ENCODE measurements around the gene CYP2S1. TPM values are rescaled to one million over a fixed set of nuclear protein-coding genes. Genes with fewer than 3 reads are reported as not detected.
"Not testable (repeated sequence)": the region's sequence is repeated elsewhere in the genome, so short reads cannot be mapped to it uniquely, and the experiment has no call there.

The CYP2S1 gene
- polyA plus RNA-seq, 4 donors: 0.22 to 0.64 (median 0.42) TPM

DNA sequence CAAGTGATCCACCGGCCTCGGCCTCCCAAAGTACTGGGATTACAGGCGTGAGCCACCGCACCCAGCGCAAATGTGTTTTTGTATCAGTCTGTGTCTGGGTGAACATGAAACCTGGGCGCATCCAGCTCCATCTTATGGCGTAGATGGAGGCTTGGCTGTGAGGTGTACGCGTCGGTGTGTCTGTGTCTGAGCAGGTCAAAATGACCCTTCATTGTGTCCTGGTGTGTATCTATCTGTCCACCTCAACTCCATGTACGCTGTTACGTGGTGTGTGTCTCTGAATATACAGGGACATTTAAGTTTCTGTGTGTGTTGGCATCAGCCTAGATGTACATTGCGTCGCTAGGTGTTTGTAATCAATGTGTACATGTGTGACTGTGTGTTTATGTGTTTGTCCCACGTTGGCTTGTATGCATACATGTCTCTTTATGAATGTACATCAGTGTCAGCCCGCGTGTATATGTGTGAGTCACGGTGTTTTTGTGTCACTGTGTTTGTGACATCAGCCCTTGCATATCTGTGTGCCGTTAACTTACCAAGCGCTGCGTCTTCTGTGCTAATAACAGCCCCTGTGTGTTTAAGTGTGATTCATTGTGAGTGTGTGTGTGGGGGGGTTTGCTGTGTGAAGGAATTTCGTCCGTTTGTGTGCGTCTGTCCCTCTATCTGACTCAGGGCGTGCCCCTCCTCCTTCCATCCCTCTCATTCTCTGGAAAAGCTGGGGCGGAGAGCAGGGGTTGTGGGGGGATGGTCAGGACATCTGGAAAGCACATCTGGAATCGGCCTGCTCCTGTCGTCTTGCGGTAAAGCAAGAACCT is 32.4 kb downstream of the CYP2S1 start:
- DNase-seq (ENCODE audit: low read depth in 4 of 4, low spot score in 3 of 4): peak in 2 of 4 donors; percentile 40 to 53

DNA sequence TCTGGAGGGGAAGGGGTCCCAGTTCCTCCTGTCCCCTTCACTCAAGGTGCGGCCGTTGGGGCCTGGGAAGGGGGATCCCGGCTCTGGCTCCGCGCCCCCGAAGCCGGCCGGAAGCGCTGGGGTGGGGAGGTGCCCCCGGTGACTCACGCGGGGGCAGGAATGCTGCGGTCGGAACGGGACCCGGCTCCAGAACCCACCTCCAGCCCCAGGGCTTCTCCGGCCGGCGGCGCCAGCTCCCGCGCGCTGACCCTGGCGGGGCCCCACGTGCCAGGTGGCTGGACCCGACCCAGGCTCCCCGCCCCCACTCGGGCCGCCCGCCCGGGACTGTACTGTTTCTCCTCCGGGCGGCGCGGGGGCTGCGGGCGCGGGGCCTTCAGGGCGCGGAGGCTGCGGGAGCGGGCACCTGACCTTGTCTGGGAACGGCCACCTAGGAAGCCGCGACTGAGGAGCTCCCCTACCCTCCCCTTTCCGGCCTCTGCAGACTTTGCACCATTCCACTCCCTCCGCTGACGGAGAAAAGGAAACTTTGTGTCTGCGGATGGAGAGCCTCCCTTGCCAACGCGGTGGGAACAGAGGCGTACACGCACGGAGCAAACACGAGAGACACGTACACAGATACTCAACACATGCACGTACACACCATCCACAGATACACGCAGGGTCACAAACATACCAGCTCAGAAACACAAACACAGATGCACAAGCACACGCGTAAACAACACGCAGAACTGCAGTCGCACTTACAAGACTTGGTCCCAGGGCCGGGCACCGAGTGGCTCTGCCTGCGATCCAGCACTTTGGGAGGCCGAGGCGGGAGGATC is 33.2 kb downstream of the CYP2S1 start:
- peak in 2 of 4 donors; percentile 33 to 43 for DNase-seq (ENCODE audit: low read depth in 4 of 4, low spot score in 3 of 4)

GRCh38 chr19:41226874-41227390 is 33.9 kb downstream of the CYP2S1 start:
- DNase-seq (ENCODE audit: low read depth in 4 of 4, low spot score in 3 of 4): no peak

- no peak for DNase-seq (ENCODE audit: low read depth in 4 of 4, low spot score in 3 of 4)
Measured at GRCh38 chr19:41228486-41228885, 35.5 kb downstream of the CYP2S1 start.

- DNase-seq (ENCODE audit: low read depth in 4 of 4, low spot score in 3 of 4): not testable (repeated sequence)
Measured at GRCh38 chr19:41229338-41229737, 36.3 kb downstream of the CYP2S1 start.

DNA sequence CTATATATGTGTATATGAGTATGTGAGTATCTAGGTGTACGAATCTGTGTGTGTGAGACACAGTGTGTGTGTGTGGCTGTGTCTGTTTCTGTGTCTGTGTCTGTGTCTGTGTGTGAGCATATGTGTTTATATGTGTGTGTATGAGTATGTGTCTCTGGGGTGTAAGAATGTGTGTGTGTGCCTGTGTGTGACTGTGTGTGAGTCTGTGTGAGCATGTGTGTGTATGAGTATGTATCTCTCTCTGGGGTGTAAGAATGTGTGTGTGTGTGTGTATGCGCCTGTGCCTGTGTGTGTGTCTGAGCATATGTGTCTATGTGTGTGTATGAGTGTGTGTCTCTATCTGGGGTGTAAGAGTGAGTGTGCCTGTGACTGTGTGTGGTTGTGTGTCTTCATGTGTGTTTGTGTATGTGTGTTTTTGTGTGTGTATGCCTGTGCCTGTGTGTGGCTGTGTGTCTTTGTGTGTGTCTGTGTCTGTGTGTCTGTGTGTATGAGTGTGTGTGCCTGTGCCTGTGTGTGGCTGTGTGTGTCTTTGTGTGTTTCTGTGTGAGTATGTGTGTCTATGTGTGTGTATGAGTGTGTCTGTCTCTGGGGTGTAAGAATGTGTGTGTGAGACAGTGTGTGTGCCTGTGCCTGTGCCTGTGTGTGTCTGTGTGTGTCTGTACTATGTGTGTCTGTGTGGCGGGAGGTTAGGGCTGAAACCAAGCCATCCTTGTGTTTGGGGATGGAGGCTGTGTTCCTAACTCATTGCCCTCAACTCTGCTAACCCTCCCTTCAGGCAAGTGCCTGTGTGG is 37.2 kb downstream of the CYP2S1 start:
- no peak for DNase-seq (ENCODE audit: low read depth in 4 of 4, low spot score in 3 of 4)

DNA sequence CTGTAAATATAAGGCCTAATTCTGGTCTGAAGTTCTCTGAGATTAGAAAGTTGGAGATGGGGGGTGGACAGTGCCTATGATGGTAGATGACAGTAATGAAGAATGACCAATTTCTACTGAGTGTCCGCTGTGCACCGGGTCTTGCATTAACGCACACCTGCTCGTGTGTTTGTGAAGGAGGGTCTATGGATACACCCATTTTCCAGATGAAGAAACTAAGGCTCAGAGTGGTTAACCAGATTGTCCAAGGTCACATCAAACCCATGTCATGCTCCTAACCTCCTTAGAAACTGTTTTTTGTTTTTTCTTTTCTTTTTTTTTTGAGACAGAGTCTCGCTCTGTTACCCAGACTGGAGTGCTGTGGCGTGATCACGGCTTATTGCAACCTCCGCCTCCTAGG is 39.7 kb downstream of the CYP2S1 start:
- no peak for DNase-seq (ENCODE audit: low read depth in 4 of 4, low spot score in 3 of 4)

- DNase-seq (ENCODE audit: low read depth in 4 of 4, low spot score in 3 of 4): no peak
Measured at GRCh38 chr19:41233748-41234240, 40.8 kb downstream of the CYP2S1 start.

DNA sequence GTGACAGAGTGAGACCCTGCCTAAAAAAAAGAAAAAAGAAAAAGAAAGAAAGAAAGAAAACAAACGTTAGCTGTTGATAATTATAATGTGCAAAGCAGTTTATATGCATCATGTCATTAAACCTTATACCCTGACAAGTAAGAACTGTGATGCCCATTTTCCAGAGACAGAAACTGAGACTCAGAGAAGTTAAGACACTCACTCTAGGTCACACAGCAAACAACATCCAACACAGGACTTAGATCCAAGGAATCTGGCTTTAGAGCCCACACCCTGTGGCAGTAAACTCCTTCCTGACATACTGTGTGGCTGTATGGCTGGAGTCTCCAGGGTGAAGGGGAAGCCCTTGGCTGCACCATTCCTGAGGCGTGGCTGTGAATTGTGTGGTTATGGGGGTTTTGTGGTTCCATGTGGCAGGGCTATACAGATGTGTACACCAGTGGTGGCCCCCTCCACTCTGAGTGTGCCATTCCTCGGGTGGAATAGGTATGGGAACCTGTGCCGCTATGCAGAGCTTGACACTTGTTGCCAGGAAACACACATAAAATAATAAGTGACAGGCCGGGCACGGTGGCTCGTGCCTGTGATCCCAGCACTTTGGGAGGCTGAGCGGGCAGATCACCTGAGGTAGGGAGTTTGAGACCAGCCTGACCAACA is 41.6 kb downstream of the CYP2S1 start:
- no peak for DNase-seq (ENCODE audit: low read depth in 4 of 4, low spot score in 3 of 4)

DNA sequence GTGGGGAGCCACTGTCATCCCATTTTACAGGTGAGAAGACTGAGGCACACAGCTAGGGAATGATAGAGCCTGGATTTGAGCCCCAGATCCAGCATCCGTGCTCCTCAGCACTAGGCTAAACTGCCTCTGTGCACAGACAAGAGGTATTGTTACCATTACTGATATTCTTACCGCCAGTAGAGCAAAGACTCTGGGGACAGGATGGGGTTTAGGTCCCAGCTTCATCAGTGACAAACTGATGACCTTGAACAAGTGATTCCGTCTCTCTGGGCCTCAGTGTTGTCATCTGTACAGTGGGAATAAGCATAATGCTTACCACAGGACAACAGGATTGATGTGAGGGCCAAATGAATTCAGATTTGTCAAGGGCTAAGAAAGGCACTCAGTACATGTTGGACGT is 42.5 kb downstream of the CYP2S1 start:
- no peak for DNase-seq (ENCODE audit: low read depth in 4 of 4, low spot score in 3 of 4)

DNA sequence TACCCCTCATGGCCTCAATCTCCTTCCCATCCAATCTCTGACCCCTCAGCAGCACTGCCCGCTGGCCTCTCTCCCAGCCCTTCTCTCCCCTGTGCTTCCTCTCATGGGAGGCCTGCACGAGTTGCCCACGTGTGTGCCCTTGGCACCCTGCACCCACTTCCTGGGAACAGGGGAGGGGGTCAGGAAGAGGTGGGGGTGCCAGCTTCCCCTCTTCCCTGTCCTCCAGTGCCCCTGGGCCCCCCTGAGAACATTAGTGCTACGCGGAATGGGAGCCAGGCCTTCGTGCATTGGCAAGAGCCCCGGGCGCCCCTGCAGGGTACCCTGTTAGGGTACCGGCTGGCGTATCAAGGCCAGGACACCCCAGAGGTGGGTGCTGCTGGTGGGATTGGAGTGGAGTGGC is 45.2 kb downstream of the CYP2S1 start:
- DNase-seq (ENCODE audit: low read depth in 4 of 4, low spot score in 3 of 4): no peak

DNA sequence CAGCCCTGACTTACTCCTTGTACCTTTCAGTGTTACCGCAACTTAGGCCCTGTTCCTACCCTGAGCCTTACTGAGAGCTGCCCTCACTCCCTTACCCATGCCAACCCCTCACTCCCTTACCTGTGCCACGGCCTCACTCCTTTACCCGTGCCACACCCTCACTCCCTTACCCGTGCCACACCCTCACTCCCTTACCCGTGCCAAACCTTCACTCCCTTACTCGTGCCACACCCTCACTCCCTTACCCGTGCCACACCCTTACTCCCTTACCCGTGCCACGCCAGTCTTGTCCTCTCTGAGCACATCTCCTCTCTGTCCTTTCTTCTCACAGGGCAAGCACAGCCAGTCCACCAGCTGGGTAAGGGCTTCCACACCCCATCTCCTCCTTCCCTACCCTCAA is 46.3 kb downstream of the CYP2S1 start:
- DNase-seq (ENCODE audit: low read depth in 4 of 4, low spot score in 3 of 4): no peak

- DNase-seq (ENCODE audit: low read depth in 4 of 4, low spot score in 3 of 4): no peak
Measured at GRCh38 chr19:41239961-41240574, 47.0 kb downstream of the CYP2S1 start.

GRCh38 chr19:41241859-41242258 is 48.8 kb downstream of the CYP2S1 start:
- DNase-seq (ENCODE audit: low read depth in 4 of 4, low spot score in 3 of 4): no peak

DNA sequence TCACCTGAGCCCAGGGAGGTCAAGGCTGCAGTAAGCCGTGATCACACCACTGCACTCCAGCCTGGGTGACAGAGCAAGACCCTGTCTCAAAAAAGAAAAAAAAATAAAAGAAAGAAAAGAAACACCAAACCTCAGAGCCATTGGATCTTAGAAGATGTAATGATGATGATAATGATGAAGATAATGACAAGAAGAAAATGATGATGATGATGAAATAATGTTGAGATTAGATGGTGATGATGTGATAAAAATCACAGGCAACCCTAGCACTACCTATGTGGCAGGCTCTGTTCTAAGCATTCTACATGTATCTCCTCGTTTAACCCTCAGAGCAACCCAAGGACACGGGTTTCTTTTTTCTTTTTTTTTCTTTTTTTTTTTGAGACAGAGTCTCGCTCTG is 51.1 kb downstream of the CYP2S1 start:
- no peak for DNase-seq (ENCODE audit: low read depth in 4 of 4, low spot score in 3 of 4)

DNA sequence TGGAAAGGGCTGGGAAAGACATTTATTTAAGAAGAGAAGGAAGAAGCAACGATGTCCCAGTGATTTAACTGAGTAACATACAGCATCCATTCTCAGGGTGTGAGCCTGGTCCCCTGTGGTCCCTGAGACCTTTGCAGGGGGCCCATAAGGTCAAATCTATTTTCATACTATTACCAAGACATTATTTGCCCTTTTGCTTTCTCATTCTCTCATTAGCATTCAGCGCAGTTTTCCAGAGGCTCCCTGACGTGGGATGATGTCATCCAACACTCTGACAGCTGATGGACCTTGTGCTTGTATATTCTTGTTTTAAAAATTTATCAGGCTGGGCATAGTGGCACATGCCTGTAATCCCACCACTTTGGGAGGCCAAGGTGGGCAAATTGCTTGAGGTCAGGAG is 52.8 kb downstream of the CYP2S1 start:
- DNase-seq (ENCODE audit: low read depth in 4 of 4, low spot score in 3 of 4): no peak

DNA sequence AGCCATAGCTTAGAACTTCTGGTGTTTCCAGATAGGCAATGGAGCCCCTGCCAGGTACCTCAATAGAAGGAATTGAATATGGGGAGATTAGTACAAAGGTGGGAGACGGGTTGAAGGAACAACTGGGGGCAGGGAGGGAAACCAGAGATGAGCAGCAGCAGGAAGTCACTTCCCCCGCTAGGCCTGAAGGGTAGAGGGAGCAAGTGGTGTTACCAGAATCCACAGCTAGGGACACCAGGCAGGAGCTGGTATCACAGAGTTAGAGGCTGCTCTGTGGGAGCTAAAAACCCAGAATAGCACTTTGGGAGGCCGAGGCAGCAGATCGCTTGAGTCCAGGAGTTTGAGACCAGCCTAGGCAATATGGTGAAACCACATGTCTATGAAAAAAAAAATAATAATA is 55.9 kb downstream of the CYP2S1 start:
- no peak for DNase-seq (ENCODE audit: low read depth in 4 of 4, low spot score in 3 of 4)

DNA sequence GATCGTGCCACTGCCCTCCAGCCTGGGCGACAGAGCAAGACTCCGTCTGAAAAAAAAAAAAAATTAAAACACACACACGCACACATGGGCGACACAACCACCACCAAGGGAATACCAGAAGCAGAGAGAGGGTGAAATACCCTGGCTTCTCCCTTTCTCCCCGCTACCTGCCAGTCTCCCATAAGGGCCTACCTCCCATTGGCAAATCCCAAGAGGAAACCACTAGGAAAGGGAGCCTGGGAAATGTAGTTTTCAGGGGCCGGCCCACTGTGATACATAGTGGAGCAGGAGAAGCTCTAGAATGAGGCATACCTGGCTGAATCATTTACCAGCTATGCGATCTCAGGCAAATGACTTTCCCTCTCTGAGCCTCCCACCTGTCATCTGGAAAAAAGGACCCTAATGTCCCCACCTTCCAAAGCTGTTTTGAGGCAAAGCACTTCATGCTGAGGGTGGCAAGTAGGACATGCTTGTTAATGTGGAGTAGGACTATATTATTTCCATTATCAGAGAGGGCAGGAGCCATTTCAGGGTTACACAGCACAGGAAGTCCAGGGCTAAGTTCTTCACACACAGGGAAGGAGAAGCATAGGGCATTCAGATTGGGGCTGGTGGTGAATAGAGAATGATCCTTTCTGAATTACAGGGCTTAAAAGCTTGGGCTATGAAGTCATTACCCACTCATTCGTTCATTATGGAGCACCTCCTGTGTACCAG is 56.8 kb downstream of the CYP2S1 start:
- no peak for DNase-seq (ENCODE audit: low read depth in 4 of 4, low spot score in 3 of 4)

GRCh38 chr19:41253660-41254059 is 60.6 kb downstream of the CYP2S1 start:
- DNase-seq (ENCODE audit: low read depth in 4 of 4, low spot score in 3 of 4): no peak

All from right renal pelvis (tissue), 4 donors.